Tibial nerve (tissue), 4 donors: ENCODE measurements around the gene MAPK9.

Experiments used
- EP300 ChIP-seq, 2 donors: sonication (generic); formaldehyde crosslinking; IDR thresholded peaks; one replicate each; pipeline ENCODE4 v1.6.1; 2017; ENCODE audit warnings: antibody characterized with exemption in 2 of 2, mild to moderate bottlenecking in 1 of 2
- POLR2A ChIP-seq, 2 donors: fragments of 450-650 bp; IDR thresholded peaks; one replicate each; pipeline ENCODE4 v1.6.1; 2017; ENCODE audit warnings: antibody characterized with exemption in 2 of 2, mild to moderate bottlenecking in 2 of 2, moderate library complexity in 2 of 2
- TF ChIP-seq, protein P1 (sequence below), 5 experiments: fragments of 200-600 bp in 3 of 5; fragments of 450-650 bp in 2 of 5; sonication (generic) in 3 of 5; IDR thresholded peaks; one replicate each; pipeline ENCODE4 v1.5.1; 2016 to 2019; ENCODE audit warnings: antibody characterized with exemption in 5 of 5, mild to moderate bottlenecking in 3 of 5, moderate library complexity in 2 of 5

- TF ChIP-seq POLR2A (IDR thresholded peaks at IDR 0.05): no peak
- TF ChIP-seq, protein P1, sequence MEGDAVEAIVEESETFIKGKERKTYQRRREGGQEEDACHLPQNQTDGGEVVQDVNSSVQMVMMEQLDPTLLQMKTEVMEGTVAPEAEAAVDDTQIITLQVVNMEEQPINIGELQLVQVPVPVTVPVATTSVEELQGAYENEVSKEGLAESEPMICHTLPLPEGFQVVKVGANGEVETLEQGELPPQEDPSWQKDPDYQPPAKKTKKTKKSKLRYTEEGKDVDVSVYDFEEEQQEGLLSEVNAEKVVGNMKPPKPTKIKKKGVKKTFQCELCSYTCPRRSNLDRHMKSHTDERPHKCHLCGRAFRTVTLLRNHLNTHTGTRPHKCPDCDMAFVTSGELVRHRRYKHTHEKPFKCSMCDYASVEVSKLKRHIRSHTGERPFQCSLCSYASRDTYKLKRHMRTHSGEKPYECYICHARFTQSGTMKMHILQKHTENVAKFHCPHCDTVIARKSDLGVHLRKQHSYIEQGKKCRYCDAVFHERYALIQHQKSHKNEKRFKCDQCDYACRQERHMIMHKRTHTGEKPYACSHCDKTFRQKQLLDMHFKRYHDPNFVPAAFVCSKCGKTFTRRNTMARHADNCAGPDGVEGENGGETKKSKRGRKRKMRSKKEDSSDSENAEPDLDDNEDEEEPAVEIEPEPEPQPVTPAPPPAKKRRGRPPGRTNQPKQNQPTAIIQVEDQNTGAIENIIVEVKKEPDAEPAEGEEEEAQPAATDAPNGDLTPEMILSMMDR (IDR thresholded peaks at IDR 0.05): no peak
- no peak for TF ChIP-seq EP300 (IDR thresholded peaks at IDR 0.05)
These were observed 49.7 kb upstream of the MAPK9 start for GRCh38 chr5:180341595-180341994.
